GM12865 (cell line): ENCODE data around the gene HGFAC.

Source experiments
- DNase-seq: peaks from one replicate; pipeline ENCODE4 v3.0.0; 2010; ENCODE audit warnings: low read depth
- H3K4me3 ChIP-seq: 2 replicates; pipeline ENCODE4 v1.5.1; 2011; ENCODE audit warnings: mild to moderate bottlenecking, low read depth, low read length, control low read depth
- CTCF ChIP-seq: IDR thresholded peaks from 2 replicates; pipeline ENCODE4 v1.5.1; 2011; ENCODE audit warnings: low read length, control low read depth, low read depth, inconsistent platforms; ENCODE audit not compliant: insufficient read depth; ENCODE audit errors: missing control alignments

Gene HGFAC

GRCh38 chr4:3401436-3402171 is 40.2 kb upstream of the HGFAC start:
- TF ChIP-seq CTCF = no peak
- H3K4me3 ChIP-seq = no peak overlapping the region
- no peak for DNase-seq

- no peak for DNase-seq
- TF ChIP-seq CTCF = no peak
- no peak overlapping the region for H3K4me3 ChIP-seq
Measured at GRCh38 chr4:3402491-3403347, 39.0 kb upstream of the HGFAC start.

GRCh38 chr4:3403348-3403906 is 38.3 kb upstream of the HGFAC start:
- no peak for DNase-seq
- H3K4me3 ChIP-seq = no peak overlapping the region
- TF ChIP-seq CTCF = no peak

- TF ChIP-seq CTCF = no peak
- no peak overlapping the region for H3K4me3 ChIP-seq
- DNase-seq = no peak
Measured at GRCh38 chr4:3404546-3404945, 37.2 kb upstream of the HGFAC start.

- H3K4me3 ChIP-seq = no peak overlapping the region
- no peak for TF ChIP-seq CTCF
- DNase-seq = no peak
Measured at GRCh38 chr4:3405176-3405575, 36.6 kb upstream of the HGFAC start.

- H3K4me3 ChIP-seq = no peak overlapping the region
- no peak for DNase-seq
- no peak for TF ChIP-seq CTCF
Measured at GRCh38 chr4:3406021-3406420, 35.7 kb upstream of the HGFAC start.
